ENCODE data around the gene BTRC. TPM values are rescaled to one million over a fixed set of nuclear protein-coding genes. Genes with fewer than 3 reads are reported as not detected.

BTRC gene
- total and polyA plus RNA-seq, 10 of the 15 experiments (the other 5 are each of a cell fraction or from before 2014, with no cell fraction given): 2.2 to 18.6 (median 8.6) TPM

- ChIA-PET RAD21 (ENCODE audit: unreplicated experiment) (no interaction called here), SMC1A (ENCODE audit: uncharacterized antibody, unreplicated experiment) (no interaction called here), POLR2A (no interaction called here), CTCF (no interaction called here)
- Histone ChIP-seq H3K36me3 (ENCODE audit: control insufficient read depth in 2 of 2, insufficient read depth in 2 of 2, low read length in 1 of 2) (no peaks in the 10 kb centered on the region), H3K9me3 (replicated peaks; ENCODE audit: control insufficient read depth, insufficient read depth, low read length) (no peaks in the 10 kb centered on the region), H4K20me1 (ENCODE audit: control insufficient read depth, insufficient read depth) (no peaks in the 10 kb centered on the region), H3K27me3 (replicated peaks in 1 of 2; ENCODE audit: control insufficient read depth in 2 of 2, insufficient read depth in 2 of 2, low read length in 1 of 2) (peaks cover 0 to 5% of the 10 kb centered on the region in 2 experiments; a peak in 3 of 4 replicates), H3K4me3 (no peak overlapping the region), H3K27ac (ENCODE audit: control insufficient read depth, insufficient read depth) (no peak overlapping the region), H3K4me1 (ENCODE audit: control insufficient read depth, insufficient read depth, low read length) (no peaks in the 10 kb centered on the region), H2AFZ (ENCODE audit: control insufficient read depth, low read depth, low read length) (no peak overlapping the region), H3K79me2 (ENCODE audit: control insufficient read depth, insufficient read depth, low read length) (no peaks in the 10 kb centered on the region), H3K4me2 (ENCODE audit: control insufficient read depth, insufficient read depth) (no peak overlapping the region), H3K9ac (ENCODE audit: control insufficient read depth, insufficient read depth, low read length) (no peak overlapping the region)
- in situ Hi-C loops (cut with MboI) (no loop called here), intact Hi-C loops (cut with micrococcal nuclease; ENCODE audit: unreplicated experiment) (no loop called here)
- TF ChIP-seq ZNF622 (IDR thresholded peaks at IDR 0.05): no peak
- TF ChIP-seq USF2 (IDR thresholded peaks at IDR 0.05; ENCODE audit: borderline replicate concordance, low read depth, low read length): no peak
- TF ChIP-seq HSF1 (IDR thresholded peaks at IDR 0.05; ENCODE audit: low read depth, low read length): no peak
- no peak for TF ChIP-seq EED (IDR thresholded peaks at IDR 0.05; ENCODE audit: low read depth)
- TF ChIP-seq EZH2 (IDR thresholded peaks at IDR 0.05; ENCODE audit: borderline replicate concordance, control insufficient read depth, low read depth, low read length): no peak
- no peak for TF ChIP-seq IKZF2 (IDR thresholded peaks at IDR 0.05)
- no peak for TF ChIP-seq SP1 (IDR thresholded peaks at IDR 0.05; ENCODE audit: low read depth, low read length)
- 50% methylated on average over 4 of the region's 4 CpGs for WGBS (ENCODE audit: insufficient coverage, insufficient replicate concordance, low lambda C conversion rate, missing lambda C conversion rate)
- FAIRE-seq: no peak
- DNase-seq (ENCODE audit: low read depth, low spot score): no peak
- BruUV-seq (replicated peaks): no TSS peak
- ATAC-seq: no peak
Measured at GRCh38 chr10:101337836-101338235, 16.1 kb upstream of the BTRC start.

Measured in GM12878 (cell line).